DND-41 (cell line): Measurements from ENCODE around the gene PGAM4.

Source experiments
- ATAC-seq: fragments of 200-7000 bp; cut with Tn5 transposase; 3 replicates; pipeline ENCODE4 v1.9.1; 2021; ENCODE audit warnings: low read depth; ENCODE audit not compliant: insufficient read depth
- DNase-seq: peaks from one replicate; pipeline ENCODE4 v3.0.0-alpha.2; 2020
- H2AFZ ChIP-seq: 2 replicates; pipeline ENCODE4 v1.6.0; 2012; ENCODE audit warnings: low read depth, low read length
- H3K27ac ChIP-seq: 2 replicates; pipeline ENCODE4 v1.5.1; 2012; ENCODE audit warnings: low read length, inconsistent platforms
- H3K27me3 ChIP-seq: fragments of 200-600 bp; sonication (generic); 2 replicates; pipeline ENCODE4 v1.6.0; 2012; ENCODE audit warnings: low read length, mild to moderate bottlenecking, inconsistent platforms; ENCODE audit not compliant: insufficient read depth, poor library complexity
- H3K36me3 ChIP-seq: 2 replicates; pipeline ENCODE4 v1.5.1; 2012; ENCODE audit warnings: low read length, inconsistent platforms; ENCODE audit not compliant: insufficient read depth
- H3K4me1 ChIP-seq: 2 replicates; pipeline ENCODE4 v1.5.1; 2012; ENCODE audit warnings: mild to moderate bottlenecking, low read length; ENCODE audit not compliant: insufficient read depth
- H3K4me2 ChIP-seq: 2 replicates; pipeline ENCODE4 v1.6.0; 2012; ENCODE audit warnings: mild to moderate bottlenecking, moderate library complexity, low read length, inconsistent platforms; ENCODE audit not compliant: insufficient read depth
- H3K4me3 ChIP-seq, 2 experiments: fragments of 200-600 bp in 1 of 2; shearing (Covaris generic) in 1 of 2; 2 replicates each; pipeline ENCODE4 v1.5.1; 2012 to 2016; ENCODE audit warnings: inconsistent platforms in 2 of 2, low read length in 2 of 2, mild to moderate bottlenecking in 2 of 2, low read depth in 1 of 2, moderate library complexity in 1 of 2
- H3K79me2 ChIP-seq: 2 replicates; pipeline ENCODE4 v1.6.0; 2012; ENCODE audit warnings: low read length, inconsistent platforms; ENCODE audit not compliant: insufficient read depth
- H3K9ac ChIP-seq: 2 replicates; pipeline ENCODE4 v1.6.0; 2012; ENCODE audit warnings: low read depth, mild to moderate bottlenecking, inconsistent platforms, low read length, moderate library complexity
- H3K9me3 ChIP-seq: 2 replicates; pipeline ENCODE4 v1.5.1; 2012; ENCODE audit warnings: low read length, moderate library complexity, mild to moderate bottlenecking, inconsistent platforms; ENCODE audit not compliant: insufficient read depth, severe bottlenecking
- H4K20me1 ChIP-seq: 2 replicates; pipeline ENCODE4 v1.6.0; 2012; ENCODE audit warnings: low read length; ENCODE audit not compliant: insufficient read depth
- CTCF ChIP-seq: IDR thresholded peaks from 2 replicates; pipeline ENCODE4 v1.5.1; 2012; ENCODE audit warnings: borderline replicate concordance, low read length, moderate library complexity, mild to moderate bottlenecking; ENCODE audit not compliant: poor library complexity, severe bottlenecking; ENCODE audit errors: extremely low read depth
- EZH2 ChIP-seq: IDR thresholded peaks from 3 replicates; pipeline ENCODE4 v1.6.1; 2012; ENCODE audit warnings: borderline replicate concordance, low read depth, mild to moderate bottlenecking, moderate library complexity, low read length, inconsistent platforms; ENCODE audit not compliant: severe bottlenecking

The PGAM4 gene

DNA sequence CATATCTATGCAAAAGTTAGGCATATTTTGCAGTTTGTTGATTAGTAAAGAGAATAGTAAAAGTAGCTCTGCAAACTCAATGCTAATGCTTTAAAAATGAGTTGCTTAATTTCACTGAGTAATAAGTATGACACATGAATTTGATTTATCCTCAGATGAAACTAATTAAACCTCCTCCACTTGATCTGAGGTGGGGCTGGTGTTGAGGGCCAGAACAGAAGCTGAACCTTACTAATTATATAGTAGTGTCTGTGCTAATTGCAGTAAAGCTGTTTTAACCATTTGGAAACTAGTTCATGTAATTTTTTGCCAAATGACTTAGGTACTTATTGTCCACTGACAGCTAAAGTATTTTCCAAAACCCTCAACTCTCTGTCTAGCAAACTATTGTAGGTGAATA, 7.7 kb upstream of the PGAM4 start:
- no peak overlapping the region for H3K4me2 ChIP-seq
- no peak overlapping the region for H2AFZ ChIP-seq
- DNase-seq (no peak), ATAC-seq (no peak)
- H3K9ac ChIP-seq, result no peak overlapping the region
- no peak overlapping the region for H3K27ac ChIP-seq
- no peaks in the 10 kb centered on the region for H3K27me3 ChIP-seq
- no peaks in the 10 kb centered on the region for H4K20me1 ChIP-seq
- no peaks in the 10 kb centered on the region for H3K4me1 ChIP-seq
- H3K4me3 ChIP-seq, result no peak overlapping the region
- H3K36me3 ChIP-seq, result no peaks in the 10 kb centered on the region; the same call in 1 of the 2 replicates
- H3K79me2 ChIP-seq, result no peaks in the 10 kb centered on the region
- no peaks in the 10 kb centered on the region for H3K9me3 ChIP-seq
- TF ChIP-seq EZH2, result no peak
- no peak for TF ChIP-seq CTCF

DNA sequence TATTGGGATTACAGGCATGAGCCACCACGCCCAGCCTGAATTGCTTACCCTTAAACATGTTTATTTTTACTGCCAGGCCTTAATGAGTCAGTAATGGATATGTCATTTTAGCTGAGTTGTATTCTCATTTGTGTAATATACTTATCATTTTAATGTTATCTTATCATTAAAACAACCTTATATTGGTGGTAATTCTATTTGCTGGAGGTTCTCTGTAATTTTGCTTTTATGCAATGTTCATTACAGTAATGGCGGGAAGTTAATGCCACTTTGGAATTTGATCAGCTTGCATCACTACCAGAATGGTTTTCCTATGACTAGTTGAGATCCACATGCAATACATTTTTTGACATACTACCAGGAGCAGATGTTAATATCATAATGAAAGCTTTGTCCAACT, 6.3 kb upstream of the PGAM4 start:
- Histone ChIP-seq H3K79me2 (no peaks in the 10 kb centered on the region), H4K20me1 (no peaks in the 10 kb centered on the region), H3K27ac (no peak overlapping the region), H3K36me3 (no peaks in the 10 kb centered on the region; the same call in 1 of the 2 replicates), H3K4me1 (no peaks in the 10 kb centered on the region), H3K9ac (no peak overlapping the region), H3K9me3 (no peaks in the 10 kb centered on the region), H3K4me2 (no peak overlapping the region), H3K4me3 (no peak overlapping the region), H2AFZ (no peak overlapping the region), H3K27me3 (no peaks in the 10 kb centered on the region)
- TF ChIP-seq CTCF, result no peak
- TF ChIP-seq EZH2, result no peak
- DNase-seq (no peak), ATAC-seq (no peak)

DNA sequence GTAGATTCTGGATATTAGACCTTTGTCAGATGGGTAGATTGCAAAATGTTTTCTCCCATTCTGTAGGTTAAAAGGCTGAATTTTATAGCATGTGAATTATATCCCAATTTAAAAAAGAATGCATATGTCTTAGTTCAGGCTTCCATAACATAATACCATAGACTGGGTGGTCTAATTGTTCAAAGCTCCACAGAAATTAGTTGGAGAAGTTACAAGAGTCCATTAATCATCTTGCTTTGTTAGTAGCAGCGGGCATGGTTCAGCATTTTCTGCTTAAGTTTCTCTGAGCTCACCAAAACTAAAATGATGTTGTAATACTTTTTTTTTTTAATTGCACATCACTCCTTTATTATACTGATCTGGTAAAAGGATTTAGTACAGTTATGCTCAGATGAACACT, 1.8 kb downstream of the PGAM4 start:
- H3K9ac ChIP-seq, result no peak overlapping the region
- no peak overlapping the region for H3K4me3 ChIP-seq
- no peak overlapping the region for H3K27ac ChIP-seq
- no peaks in the 10 kb centered on the region for H3K27me3 ChIP-seq
- no peak overlapping the region for H2AFZ ChIP-seq
- TF ChIP-seq EZH2, result no peak
- no peak for TF ChIP-seq CTCF
- H4K20me1 ChIP-seq, result no peaks in the 10 kb centered on the region
- no peak overlapping the region for H3K4me2 ChIP-seq
- no peaks in the 10 kb centered on the region for H3K4me1 ChIP-seq
- DNase-seq (no peak), ATAC-seq (no peak)
- H3K79me2 ChIP-seq, result no peaks in the 10 kb centered on the region
- H3K36me3 ChIP-seq, result no peaks in the 10 kb centered on the region
- no peaks in the 10 kb centered on the region for H3K9me3 ChIP-seq

GRCh38 chrX:77966361-77966760, 3.1 kb downstream of the PGAM4 start:
- ATAC-seq (no peak), DNase-seq (no peak)
- no peak overlapping the region for H3K4me2 ChIP-seq
- H3K27ac ChIP-seq, result no peak overlapping the region
- TF ChIP-seq EZH2, result no peak
- no peak for TF ChIP-seq CTCF
- no peak overlapping the region for H3K4me3 ChIP-seq
- H3K9ac ChIP-seq, result no peak overlapping the region
- no peaks in the 10 kb centered on the region for H4K20me1 ChIP-seq
- H3K4me1 ChIP-seq, result no peaks in the 10 kb centered on the region
- no peaks in the 10 kb centered on the region; the same call in 1 of the 2 replicates for H3K36me3 ChIP-seq
- H3K79me2 ChIP-seq, result no peaks in the 10 kb centered on the region
- no peaks in the 10 kb centered on the region for H3K9me3 ChIP-seq
- no peak overlapping the region for H2AFZ ChIP-seq
- H3K27me3 ChIP-seq, result no peaks in the 10 kb centered on the region
